C1 segment of cervical spinal cord (tissue), 14 donors: ENCODE data around the gene NCKAP5.
A peak's percentile ranks its signal among the peaks of the same experiment; 100 is the strongest.

Experiments
- DNase-seq, 14 donors: peaks; one replicate each; lab custom pipeline; 2025; lab: John Stamatoyannopoulos, UW

The NCKAP5 gene

DNA sequence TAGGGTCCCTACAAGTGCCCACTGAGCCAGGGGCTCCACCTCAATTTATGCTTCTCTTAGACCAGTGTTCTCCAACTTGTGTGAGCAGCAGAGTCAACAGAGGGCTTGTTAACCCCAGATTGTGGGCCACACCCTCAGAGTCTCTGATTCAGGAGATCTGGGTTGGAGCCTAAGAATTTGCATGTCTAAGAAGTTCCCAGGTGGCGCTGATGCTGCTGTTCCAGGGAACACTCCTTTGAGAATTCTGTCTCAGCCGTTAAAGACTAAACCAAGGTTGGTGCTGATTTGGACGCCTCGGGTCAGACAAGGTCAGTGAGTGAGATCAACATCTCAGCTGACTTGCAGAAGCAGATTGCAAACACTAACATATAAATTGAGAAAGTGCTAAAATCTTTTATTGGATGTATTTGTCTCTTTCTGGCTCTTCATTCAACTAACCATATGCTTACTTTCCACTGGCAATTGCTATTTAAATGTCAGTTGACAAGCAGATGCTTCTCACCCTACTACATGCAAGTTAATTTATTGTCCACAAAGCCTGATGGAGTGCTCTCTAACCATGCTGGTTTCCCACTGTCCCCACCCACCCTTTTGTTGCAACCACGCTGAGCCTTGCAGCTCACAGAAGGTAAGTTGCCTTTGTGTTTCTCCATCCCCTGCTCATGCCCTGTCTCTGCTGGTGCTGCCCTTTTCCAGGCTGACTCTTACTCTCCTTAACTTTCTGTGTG, 929.8 kb downstream of the NCKAP5 start:
- DNase-seq: no peak

DNA sequence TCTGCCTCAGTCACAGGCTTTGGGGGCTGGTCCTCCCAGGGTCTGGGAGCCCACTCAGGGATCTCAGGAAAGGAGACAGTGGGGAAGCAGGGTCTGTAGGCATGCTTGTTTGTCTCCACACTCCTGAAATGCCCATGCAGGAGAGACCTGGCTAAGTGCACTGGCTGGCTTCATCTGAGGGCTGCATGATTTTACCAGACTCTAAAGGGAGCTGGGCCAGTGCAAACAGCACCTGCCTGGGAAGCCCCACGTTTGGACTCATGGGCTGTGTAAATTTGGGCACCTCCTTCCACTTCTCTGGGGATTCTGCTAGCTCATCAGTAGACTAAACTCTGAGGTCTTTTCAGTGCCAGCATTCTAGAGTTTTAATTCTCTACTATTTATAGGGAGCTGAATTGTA, 931.9 kb downstream of the NCKAP5 start:
- DNase-seq: no peak

DNA sequence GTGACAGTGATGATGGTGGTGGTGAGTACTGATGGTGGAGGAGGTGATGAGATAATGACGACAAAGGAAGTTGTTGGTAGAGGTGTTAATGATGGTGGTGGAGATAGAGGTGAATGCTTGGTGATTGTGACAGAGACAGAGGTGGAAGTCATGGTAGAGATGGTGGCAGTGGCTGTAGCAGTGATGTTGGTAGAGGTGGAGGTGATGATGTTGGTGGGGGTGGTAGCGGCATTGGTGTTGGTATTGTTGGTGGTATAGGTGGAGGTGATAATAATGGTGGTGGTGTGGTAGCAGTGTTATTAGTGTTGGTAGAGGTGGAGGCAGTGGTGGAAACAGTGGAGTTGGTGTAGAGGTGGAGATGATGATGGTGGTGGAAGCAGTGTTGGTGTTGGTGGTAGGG, 934.6 kb downstream of the NCKAP5 start:
- DNase-seq: no peak

- DNase-seq: peak in 11 of 14 donors; percentile 4 to 68 (median 31)
These were observed 936.1 kb downstream of the NCKAP5 start for GRCh38 chr2:132632000-132632649.

DNA sequence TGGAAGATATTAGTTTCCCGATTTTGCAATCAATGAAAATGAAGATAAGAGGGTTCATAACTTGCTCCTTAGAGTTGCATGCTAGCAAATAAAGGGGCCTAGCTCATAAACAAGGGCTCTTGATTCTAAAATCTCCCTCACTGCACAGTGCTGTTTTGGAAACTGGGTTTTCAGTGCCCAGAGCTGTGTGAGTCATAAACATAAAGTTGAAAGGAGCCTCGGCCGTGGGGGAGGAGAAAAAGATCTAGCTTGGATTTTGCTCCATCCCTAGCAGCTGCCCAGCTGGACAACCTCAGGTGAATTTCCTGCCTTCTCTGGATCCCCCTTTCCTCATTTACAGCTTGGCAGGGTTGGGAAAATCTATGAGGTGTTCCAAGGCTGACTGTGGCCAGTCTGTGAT, 940.7 kb downstream of the NCKAP5 start:
- DNase-seq: no peak

DNA sequence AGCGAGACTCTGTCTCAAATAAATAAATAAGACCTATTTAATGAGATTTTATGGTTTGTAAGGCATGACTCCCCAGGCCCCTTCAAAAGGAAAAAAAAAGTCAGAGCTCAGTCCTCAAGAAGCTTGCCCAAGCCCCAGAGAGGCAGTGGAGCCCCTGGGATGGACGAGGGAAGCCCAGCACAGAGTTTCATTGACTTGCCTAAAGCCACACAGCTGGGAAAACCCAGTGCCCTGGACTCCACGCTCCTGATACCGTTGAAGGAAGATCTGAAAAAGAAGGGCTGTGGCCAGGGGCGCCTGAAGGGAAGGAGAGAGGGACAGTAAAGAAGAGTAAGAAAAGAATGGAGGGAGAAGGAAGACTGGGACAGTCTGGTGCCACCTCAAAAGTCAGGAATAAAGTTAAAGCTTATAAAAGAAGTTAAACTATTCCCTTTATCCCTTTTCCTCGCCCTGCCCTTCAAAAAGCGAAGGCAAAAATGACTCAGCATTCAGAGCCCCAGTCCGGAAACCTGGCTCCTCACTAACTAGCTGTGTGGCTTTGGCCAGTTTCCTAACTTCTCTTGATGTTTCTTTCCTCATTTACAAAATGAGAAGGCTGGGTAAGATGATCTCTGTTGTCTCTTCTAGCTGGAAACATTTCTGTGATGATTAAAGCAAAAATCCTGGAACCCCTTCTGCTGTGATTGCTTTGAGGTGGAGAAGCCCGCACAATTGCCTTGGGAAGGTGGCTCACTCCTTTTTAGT, 945.0 kb downstream of the NCKAP5 start:
- DNase-seq: no peak
